22Rv1 (cell line): ENCODE results near the gene BAZ2A.
"Not testable (repeated sequence)": the region's sequence is repeated elsewhere in the genome, so short reads cannot be mapped to it uniquely, and the experiment has no call there.

Source experiments
- H3K27ac ChIP-seq: fragments of 450-650 bp; 2 replicates; pipeline ENCODE4 v1.5.1; 2017
- CTCF ChIP-seq: fragments of 450-650 bp; IDR thresholded peaks from 2 replicates; pipeline ENCODE4 v1.5.1; 2017; ENCODE audit warnings: mild to moderate bottlenecking
- ZFX ChIP-seq: fragments of 450-650 bp; IDR thresholded peaks from 2 replicates; pipeline ENCODE4 v1.6.1; 2017; ENCODE audit warnings: antibody characterized with exemption, borderline replicate concordance

The BAZ2A gene

GRCh38 chr12:56661979-56662638, 32.0 kb upstream of the BAZ2A start:
- peak overlapping the region; percentile 21 for H3K27ac ChIP-seq
- TF ChIP-seq ZFX (no peak), CTCF (no peak)

GRCh38 chr12:56661560-56661959, 31.4 kb upstream of the BAZ2A start:
- TF ChIP-seq CTCF (no peak), ZFX (no peak)
- H3K27ac ChIP-seq: peak overlapping the region; percentile 21

GRCh38 chr12:56658921-56659320, 28.8 kb upstream of the BAZ2A start:
- H3K27ac ChIP-seq: no peak overlapping the region
- no peak for TF ChIP-seq CTCF
- TF ChIP-seq ZFX: no peak

GRCh38 chr12:56657416-56658379, 27.6 kb upstream of the BAZ2A start:
- no peak overlapping the region for H3K27ac ChIP-seq
- no peak for TF ChIP-seq CTCF

GRCh38 chr12:56653781-56654180, 23.7 kb upstream of the BAZ2A start:
- not testable (repeated sequence) for H3K27ac ChIP-seq

- not testable (repeated sequence) for H3K27ac ChIP-seq
These were observed 17.9 kb upstream of the BAZ2A start for GRCh38 chr12:56648023-56648422.

- H3K27ac ChIP-seq: peak within 1 kb of the TSS; percentile 96
- TF ChIP-seq ZFX (no peak), CTCF (no peak)
These were observed 15.8 kb upstream of the BAZ2A start, which contains the start of gene ATP5F1B for GRCh38 chr12:56645717-56646446. ATP5F1B (minus strand) TSS chr12:56645984; CDS start chr12:56645963, 21 bp downstream.
